H1 (cell line): ENCODE results near the gene PSD. TPM values are rescaled to one million over a fixed set of nuclear protein-coding genes. Genes with fewer than 3 reads are reported as not detected.

ENCODE experiments used
- CTCF ChIA-PET: fragments of 300-600 bp; sonication (Branson Sonifier 250); formaldehyde crosslinking; loops from one replicate; lab custom pipeline; 2021; ENCODE audit not compliant: partially characterized antibody; lab: Charles Lee
- POLR2A ChIA-PET: fragments of 300-600 bp; sonication (Branson Sonifier 250); formaldehyde crosslinking; loops from one replicate; lab custom pipeline; 2021; ENCODE audit warnings: inconsistent platforms; ENCODE audit not compliant: partially characterized antibody; lab: Charles Lee
- DNase-seq, 2 experiments: peaks; one replicate each; pipeline versions ENCODE4 v3.0.0 to v3.0.0-alpha.2; 2010 to 2022; ENCODE audit warnings: low spot score in 2 of 2, low read depth in 1 of 2, mixed read lengths in 1 of 2
- FAIRE-seq: peaks from 2 replicates; lab custom pipeline; 2011; peaks lifted over from hg19 to GRCh38; lab: Jason Lieb, UNC
- H2AFZ ChIP-seq: 2 replicates; pipeline ENCODE4 v1.8.1; 2012; ENCODE audit warnings: low read length, inconsistent platforms
- H2AK5ac ChIP-seq: 2 replicates; pipeline ENCODE4 v1.6.1; 2013; ENCODE audit warnings: low read depth, low read length
- H2BK120ac ChIP-seq: replicated peaks from 2 replicates; pipeline ENCODE3; 2013; ENCODE audit warnings: low read depth, low read length, inconsistent platforms
- H2BK12ac ChIP-seq: 2 replicates; pipeline ENCODE4 v1.6.1; 2013; ENCODE audit warnings: low read depth, low read length
- H2BK15ac ChIP-seq: 2 replicates; pipeline ENCODE4 v1.6.1; 2013; ENCODE audit warnings: low read length
- H2BK20ac ChIP-seq: 2 replicates; pipeline ENCODE4 v1.6.1; 2013; ENCODE audit warnings: low read length
- H2BK5ac ChIP-seq: 2 replicates; pipeline ENCODE4 v1.6.1; 2013; ENCODE audit warnings: low read depth, low read length
- H3K14ac ChIP-seq: 2 replicates; pipeline ENCODE4 v1.6.1; 2013; ENCODE audit warnings: inconsistent platforms; ENCODE audit not compliant: insufficient read length
- H3K18ac ChIP-seq: 2 replicates; pipeline ENCODE4 v1.6.1; 2013; ENCODE audit warnings: low read length; ENCODE audit errors: extremely low read depth
- H3K23ac ChIP-seq: 2 replicates; pipeline ENCODE4 v1.6.1; 2013; ENCODE audit warnings: inconsistent platforms; ENCODE audit not compliant: insufficient read length
- H3K23me2 ChIP-seq: 2 replicates; pipeline ENCODE4 v1.6.1; 2013; ENCODE audit warnings: low read depth, low read length
- H3K27ac ChIP-seq: 2 replicates; pipeline ENCODE4 v1.6.1; 2011; ENCODE audit warnings: low read depth, low read length, inconsistent platforms
- H3K27me3 ChIP-seq, 4 experiments: replicated peaks in 1 of 4; 1 replicate in 1 of 4; 2 replicates in 3 of 4; pipeline versions ENCODE4 v1.6.1 to v1.8.1; 2011 to 2013; ENCODE audit warnings: low read length in 3 of 4, mild to moderate bottlenecking in 3 of 4, inconsistent platforms in 2 of 4, mixed read lengths in 2 of 4, moderate library complexity in 1 of 4; ENCODE audit not compliant: control insufficient read depth in 3 of 4, insufficient read depth in 3 of 4; ENCODE audit errors: extremely low read depth in 1 of 4
- H3K36me3 ChIP-seq, 4 experiments: 2 replicates each; pipeline versions ENCODE4 v1.6.1 to v1.8.1; 2011 to 2013; ENCODE audit warnings: mild to moderate bottlenecking in 4 of 4, low read length in 3 of 4, moderate library complexity in 2 of 4, control low read depth in 1 of 4, inconsistent platforms in 1 of 4; ENCODE audit not compliant: insufficient read depth in 4 of 4, control insufficient read depth in 2 of 4
- H3K4ac ChIP-seq: replicated peaks from 2 replicates; pipeline ENCODE3; 2013; ENCODE audit warnings: low read length, low read depth, mixed read lengths, inconsistent platforms; ENCODE audit not compliant: insufficient read length
- H3K4me1 ChIP-seq, 4 experiments: replicated peaks in 1 of 4; 1 replicate in 1 of 4; 2 replicates in 3 of 4; pipeline versions ENCODE4 v1.6.1 to v1.8.1; 2011 to 2013; ENCODE audit warnings: low read length in 3 of 4, inconsistent platforms in 2 of 4, mixed read lengths in 1 of 4; ENCODE audit not compliant: insufficient read depth in 4 of 4, control insufficient read depth in 3 of 4
- H3K4me2 ChIP-seq, 2 experiments: 2 replicates each; pipeline versions ENCODE4 v1.6.1 to v1.8.1; 2011 to 2013; ENCODE audit warnings: low read depth in 2 of 2, low read length in 2 of 2, control low read depth in 1 of 2, inconsistent platforms in 1 of 2, mild to moderate bottlenecking in 1 of 2; ENCODE audit not compliant: insufficient read depth in 1 of 2
- H3K4me3 ChIP-seq, 4 experiments: fragments of 200-600, 300-600 bp in 1 of 4; sonication (generic), shearing (Covaris generic), sonication (Bioruptor Twin) in 1 of 4; 2 replicates each; pipeline versions ENCODE4 v1.5.1 to v1.8.1; 2011 to 2016; ENCODE audit warnings: low read length in 4 of 4, low read depth in 3 of 4, control low read depth in 2 of 4, inconsistent platforms in 2 of 4, mild to moderate bottlenecking in 2 of 4, mixed read lengths in 1 of 4, moderate library complexity in 1 of 4; ENCODE audit not compliant: insufficient read depth in 2 of 4; ENCODE audit errors: extremely low read depth in 1 of 4
- H3K56ac ChIP-seq: replicated peaks from 2 replicates; pipeline ENCODE3; 2013; ENCODE audit warnings: low read depth, mild to moderate bottlenecking, mixed read lengths, low read length, inconsistent platforms; ENCODE audit not compliant: insufficient read length
- H3K79me1 ChIP-seq: 2 replicates; pipeline ENCODE4 v1.6.1; 2013; ENCODE audit warnings: low read depth, low read length, control low read depth
- H3K79me2 ChIP-seq, 2 experiments: 2 replicates each; pipeline versions ENCODE4 v1.6.1 to v1.8.1; 2012 to 2013; ENCODE audit warnings: low read length in 2 of 2, mild to moderate bottlenecking in 2 of 2, inconsistent platforms in 1 of 2; ENCODE audit not compliant: insufficient read depth in 2 of 2, control insufficient read depth in 1 of 2
- H3K9ac ChIP-seq, 4 experiments: replicated peaks in 1 of 4; 1 replicate in 1 of 4; 2 replicates in 3 of 4; pipeline versions ENCODE4 v1.6.1 to v1.8.1; 2011 to 2013; ENCODE audit warnings: low read depth in 3 of 4, low read length in 3 of 4, control low read depth in 2 of 4, mild to moderate bottlenecking in 2 of 4, moderate library complexity in 2 of 4, inconsistent platforms in 1 of 4; ENCODE audit errors: extremely low read depth in 1 of 4
- H3K9me3 ChIP-seq, 2 experiments: 2 replicates each; pipeline versions ENCODE4 v1.6.1 to v1.8.1; 2012 to 2013; ENCODE audit warnings: mild to moderate bottlenecking in 2 of 2, moderate library complexity in 2 of 2, control low read depth in 1 of 2, inconsistent platforms in 1 of 2, low read depth in 1 of 2, low read length in 1 of 2, mixed read lengths in 1 of 2; ENCODE audit not compliant: insufficient read depth in 2 of 2
- H4K20me1 ChIP-seq, 2 experiments: replicated peaks in 1 of 2; 2 replicates each; pipeline versions ENCODE3 to v1.8.1; 2011 to 2013; ENCODE audit warnings: inconsistent platforms in 2 of 2, low read length in 2 of 2, mild to moderate bottlenecking in 1 of 2; ENCODE audit not compliant: insufficient read depth in 2 of 2, control insufficient read depth in 1 of 2
- H4K5ac ChIP-seq: 2 replicates; pipeline ENCODE4 v1.6.1; 2013; ENCODE audit warnings: low read length, low read depth, mixed read lengths, inconsistent platforms; ENCODE audit not compliant: insufficient read length
- H4K8ac ChIP-seq: 2 replicates; pipeline ENCODE4 v1.8.0; 2013; ENCODE audit warnings: mild to moderate bottlenecking, moderate library complexity, low read length, inconsistent platforms; ENCODE audit not compliant: insufficient read depth; ENCODE audit errors: extremely low read depth
- H4K91ac ChIP-seq: replicated peaks from 2 replicates; pipeline ENCODE3; 2013; ENCODE audit warnings: low read length, mixed read lengths, inconsistent platforms; ENCODE audit not compliant: insufficient read length
- BACH1 ChIP-seq: IDR thresholded peaks from 2 replicates; pipeline ENCODE4 v1.6.1; 2012; ENCODE audit warnings: low read length, improper control_type of control experiment
- CHD1 ChIP-seq: IDR thresholded peaks from 2 replicates; pipeline ENCODE4 v1.6.1; 2012; ENCODE audit warnings: low read depth, low read length, improper control_type of control experiment
- HDAC2 ChIP-seq, 2 experiments: fragments of 300-600 bp in 1 of 2; sonication (generic) in 1 of 2; IDR thresholded peaks; 2 replicates each; pipeline ENCODE4 v1.6.1; 2011 to 2012; ENCODE audit warnings: low read depth in 2 of 2, low read length in 2 of 2, mild to moderate bottlenecking in 2 of 2, moderate library complexity in 2 of 2, borderline replicate concordance in 1 of 2, inconsistent platforms in 1 of 2
- HDAC6 ChIP-seq: IDR thresholded peaks from one replicate; pipeline ENCODE4 v1.7.1; 2012; ENCODE audit warnings: low read depth, mild to moderate bottlenecking, inconsistent platforms, low read length, moderate library complexity
- JUND ChIP-seq: IDR thresholded peaks from 2 replicates; pipeline ENCODE4 v1.6.1; 2011; ENCODE audit warnings: mild to moderate bottlenecking, improper control_type of control experiment, low read length
- RAD21 ChIP-seq, 2 experiments: IDR thresholded peaks in 1 of 2; conservative IDR thresholded peaks in 1 of 2; 2 replicates each; pipeline ENCODE4 v1.6.1; 2011; ENCODE audit warnings: low read depth in 2 of 2, low read length in 2 of 2, improper control_type of control experiment in 1 of 2, inconsistent platforms in 1 of 2, mild to moderate bottlenecking in 1 of 2, moderate library complexity in 1 of 2
- SIN3A ChIP-seq, 2 experiments: IDR thresholded peaks in 1 of 2; conservative IDR thresholded peaks in 1 of 2; 2 replicates each; pipeline ENCODE4 v1.6.1; 2011 to 2012; ENCODE audit warnings: low read length in 2 of 2, improper control_type of control experiment in 1 of 2, low read depth in 1 of 2, mild to moderate bottlenecking in 1 of 2
- SUZ12 ChIP-seq: fragments of 200-600 bp; sonication (generic); IDR thresholded peaks from 2 replicates; pipeline ENCODE4 v1.6.1; 2012; ENCODE audit warnings: mild to moderate bottlenecking, inconsistent platforms, low read length, moderate library complexity, mixed read lengths
- TAF1 ChIP-seq: IDR thresholded peaks from 2 replicates; pipeline ENCODE4 v1.6.1; 2011; ENCODE audit warnings: mild to moderate bottlenecking, low read depth, low read length
- TEAD4 ChIP-seq: IDR thresholded peaks from 2 replicates; pipeline ENCODE4 v1.6.1; 2012; ENCODE audit warnings: low read depth, low read length, inconsistent platforms, mixed read lengths
- ZNF274 ChIP-seq: IDR thresholded peaks from 2 replicates; pipeline ENCODE4 v1.7.0; 2012; ENCODE audit warnings: low read length, borderline replicate concordance; ENCODE audit errors: extremely low read depth
- WGBS, 2 experiments: shearing (Covaris generic) in 1 of 2; methylation state at CpG; one replicate each; pipeline versions ENCODE4 v1.1.6 to v1.1.7; 2013 to 2015; ENCODE audit warnings: low lambda C conversion rate in 2 of 2, mixed read lengths in 2 of 2, inconsistent platforms in 1 of 2, low coverage in 1 of 2, missing lambda C conversion rate in 1 of 2; ENCODE audit not compliant: insufficient replicate concordance in 2 of 2, insufficient coverage in 1 of 2, insufficient read length in 1 of 2; ENCODE audit errors: extremely low coverage in 1 of 2, missing lambda C conversion rate in 1 of 2; 5-methylcytosine and 5-hydroxymethylcytosine counted together
- polyA plus RNA-seq, 7 experiments: library from polyadenylated mRNA; depleted of rRNA in 3 of 7; stranded (reverse) in 5 of 7; unstranded in 2 of 7; fragments of >200 nt in 5 of 7; fragments of 200-250 nt in 2 of 7; gene quantifications; 1 replicate in 5 of 7; 2 replicates in 1 of 7; 4 replicates in 1 of 7; pipeline versions ENCODE4 v1.2.1 to v1.2.3, GENCODE V29; 2011 to 2013; ENCODE audit warnings: missing spikeins in 2 of 7, mixed read lengths in 2 of 7
- total RNA-seq: library from RNA; stranded (reverse); fragmentation: NEBNext Ultra II Directional; extraction: Animal tissue kit (Norgen Biotek cat#: 25700); gene quantifications from 2 replicates; pipeline ENCODE4 v1.2.1, GENCODE V29; 2021

Gene PSD
- total and polyA plus RNA-seq, 2 of the 8 experiments (the other 6 are each of a cell fraction or from before 2014, with no cell fraction given), result 5.4 to 6.0 TPM

DNA sequence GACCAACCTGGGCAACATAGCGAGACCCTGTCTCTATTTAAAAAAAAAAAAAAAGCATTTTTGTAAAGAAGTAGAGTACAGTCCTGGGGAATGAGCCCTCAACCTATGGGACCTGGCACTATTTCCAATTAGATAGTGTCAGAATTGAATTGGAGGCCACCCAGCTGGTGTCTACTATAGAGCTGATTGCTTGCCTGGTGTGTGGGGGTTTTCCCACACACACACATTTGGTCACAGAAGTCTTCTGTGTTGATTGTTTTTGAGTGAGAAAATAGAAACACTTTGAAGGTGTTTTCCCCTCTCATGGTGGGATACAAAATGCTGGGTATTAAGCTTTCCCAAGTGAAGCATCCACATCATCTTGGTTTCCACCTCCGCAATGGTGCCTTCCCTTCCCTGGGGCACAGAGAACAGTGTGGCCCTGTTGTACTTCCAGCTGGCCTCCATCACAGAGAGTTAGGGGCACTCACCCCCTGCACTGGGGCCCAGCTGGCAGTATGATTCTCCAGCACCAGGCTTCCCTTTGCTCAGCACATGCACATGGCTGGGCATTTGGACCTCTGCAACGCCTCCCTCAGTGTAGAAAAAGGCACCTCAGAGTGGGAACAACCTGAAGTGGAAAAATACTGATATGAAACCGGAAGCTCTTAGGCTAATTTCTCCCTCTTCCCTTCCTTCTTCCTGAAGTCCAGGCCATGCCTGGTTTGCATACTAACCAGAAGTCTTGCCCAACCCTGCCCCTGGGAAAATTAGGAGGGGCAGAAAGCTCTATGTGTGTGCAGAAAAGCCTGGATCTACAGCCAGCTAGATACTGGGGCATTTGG is 33.8 kb downstream of the PSD start:
- H3K27ac ChIP-seq, result no peak overlapping the region
- no peak overlapping the region for H4K91ac ChIP-seq
- no peak overlapping the region for H2AFZ ChIP-seq
- no peak overlapping the region for H3K9ac ChIP-seq
- DNase-seq (no peak), FAIRE-seq (no peak)
- peaks cover 3 to 14% (median 7%) of the 10 kb centered on the region in 4 experiments; a peak in 4 of 8 replicates for H3K36me3 ChIP-seq
- no peak overlapping the region for H2BK120ac ChIP-seq
- no peak overlapping the region for H3K4me3 ChIP-seq
- WGBS, 2 experiments, result 85% methylated on average over 4 of the region's 4 CpGs; no CpG with 5 or more reads in 1 of the 2 experiments
- no peaks in the 10 kb centered on the region for H3K79me2 ChIP-seq
- H2BK15ac ChIP-seq, result no peak overlapping the region
- ChIA-PET CTCF (interaction anchor here (0.6 to 17.7 kb wide), 36 partner anchors 11 to 265 kb away, joined by 3 to 357 read pairs (median 5); partner anchors contain the start of genes ELOVL3, FBXL15 and NFKB2), POLR2A (interaction anchor here (0.9 to 2.3 kb wide), 4 partner anchors 20 to 154 kb away, joined by 3 to 9 read pairs (median 4); partner anchors contain the start of gene CUEDC2)
- no peak overlapping the region for H2AK5ac ChIP-seq
- no peak overlapping the region for H3K56ac ChIP-seq
- H2BK20ac ChIP-seq, result no peak overlapping the region
- H3K79me1 ChIP-seq, result no peaks in the 10 kb centered on the region
- no peak overlapping the region for H3K18ac ChIP-seq
- H2BK5ac ChIP-seq, result no peak overlapping the region
- peaks cover 0 to 2% of the 10 kb centered on the region in 2 experiments for H4K20me1 ChIP-seq
- no peaks in the 10 kb centered on the region for H3K23me2 ChIP-seq
- H3K14ac ChIP-seq, result no peak overlapping the region
- no peak overlapping the region for H2BK12ac ChIP-seq
- no peaks in the 10 kb centered on the region for H3K27me3 ChIP-seq
- H3K4me2 ChIP-seq, result no peak overlapping the region
- no peak overlapping the region for H3K4ac ChIP-seq
- H3K4me1 ChIP-seq, result 0 out of 7 replicates have a peak, but pooled peaks cover 0 to 2% (median 0%) of the 10 kb centered on the region in 4 experiments
- H3K9me3 ChIP-seq, result no peaks in the 10 kb centered on the region
- no peak overlapping the region for H3K23ac ChIP-seq
- H4K8ac ChIP-seq, result no peak overlapping the region
- H4K5ac ChIP-seq, result no peak overlapping the region
- TF ChIP-seq SIN3A (conservative IDR thresholded peaks at IDR 0.05 in 1 of 2, IDR thresholded peaks at IDR 0.05 in 1 of 2; ENCODE audit: low read depth in 1 of 2, low read length in 2 of 2), result no peak
- TF ChIP-seq CHD1, result no peak
- TF ChIP-seq HDAC6, result no peak
- TF ChIP-seq RAD21 (IDR thresholded peaks at IDR 0.05 in 1 of 2, conservative IDR thresholded peaks at IDR 0.05 in 1 of 2; ENCODE audit: low read depth in 2 of 2, low read length in 2 of 2), result no peak
- TF ChIP-seq SUZ12, result no peak
- TF ChIP-seq TEAD4, result no peak
- no peak for TF ChIP-seq JUND
- no peak for TF ChIP-seq TAF1
- TF ChIP-seq HDAC2 (IDR thresholded peaks at IDR 0.05; ENCODE audit: borderline replicate concordance in 1 of 2, low read depth in 2 of 2, low read length in 2 of 2), result no peak
- no peak for TF ChIP-seq ZNF274
- TF ChIP-seq BACH1, result no peak
